ENCODE data around the gene EVA1B.

The EVA1B gene

DNA sequence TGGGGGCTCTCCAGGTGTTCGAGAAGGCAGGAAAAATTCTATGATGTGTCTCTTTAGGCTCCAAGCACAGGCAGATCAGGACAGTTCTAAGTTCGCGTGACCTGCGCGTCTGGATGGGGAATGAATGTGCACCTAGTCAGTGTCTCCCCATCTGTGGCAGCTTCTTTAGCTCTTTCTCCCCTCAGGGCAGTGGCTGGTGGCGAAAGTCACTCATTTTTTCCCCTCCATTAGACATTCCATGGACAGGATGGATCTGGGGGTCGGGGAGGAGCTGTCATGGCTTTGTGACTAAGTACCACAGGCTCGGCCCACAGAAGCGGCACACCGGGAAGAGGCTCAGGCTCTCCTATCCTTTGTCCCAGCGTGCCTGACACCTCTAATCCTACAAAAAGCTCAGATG, 31.0 kb upstream of the EVA1B start:
- Histone ChIP-seq H3K27ac (replicated peaks; ENCODE audit: low read length) (no peak overlapping the region), H2BK5ac (ENCODE audit: low read length) (no peak overlapping the region), H3K23ac (ENCODE audit: low read depth, low read length, poor library complexity) (no peak overlapping the region), H3K4ac (ENCODE audit: low read length) (no peak overlapping the region), H3K79me1 (ENCODE audit: low read depth, low read length) (peaks cover 3% of the 10 kb centered on the region), H3K14ac (ENCODE audit: low read length) (no peak overlapping the region), H3K36me3 (replicated peaks in 1 of 2; ENCODE audit: control insufficient read depth in 2 of 2, insufficient read depth in 2 of 2, low read length in 2 of 2) (peaks cover 29 to 76% of the 10 kb centered on the region in 2 donors), H3K27me3 (ENCODE audit: control insufficient read depth in 3 of 3, insufficient read depth in 3 of 3, low read depth in 1 of 3, low read length in 3 of 3) (no peaks in the 10 kb centered on the region), H3K4me2 (ENCODE audit: insufficient read depth, low read length, poor library complexity, severe bottlenecking) (no peak overlapping the region), H4K91ac (ENCODE audit: low read depth, low read length, poor library complexity) (no peak overlapping the region), H2BK15ac (ENCODE audit: low read length) (no peak overlapping the region), H3K4me1 (ENCODE audit: control insufficient read depth in 2 of 2, insufficient read depth in 1 of 2, low read depth in 1 of 2, low read length in 2 of 2) (peaks cover 26 to 29% of the 10 kb centered on the region in 2 donors), H3K9me3 (replicated peaks in 1 of 2; ENCODE audit: control insufficient read depth in 2 of 2, insufficient read depth in 1 of 2, low read depth in 1 of 2, low read length in 2 of 2) (no peaks in the 10 kb centered on the region), H4K8ac (ENCODE audit: low read depth, low read length) (no peak overlapping the region), H3K4me3 (ENCODE audit: low read length in 2 of 2) (no peak overlapping the region), H3K9ac (ENCODE audit: low read depth, low read length, poor library complexity) (no peak overlapping the region), H3K18ac (ENCODE audit: low read length) (no peak overlapping the region), H2BK12ac (ENCODE audit: low read length) (no peak overlapping the region), H2AFZ (ENCODE audit: low read length) (no peak overlapping the region), H2BK120ac (ENCODE audit: low read depth, low read length) (no peak overlapping the region), H2AK5ac (ENCODE audit: low read depth, low read length) (no peak overlapping the region)
- no peak for DNase-seq (ENCODE audit: low spot score)
- no CpG with 5 or more reads among the region's 11 CpGs for WGBS, 2 donors (ENCODE audit: extremely low coverage in 2 of 2, insufficient read length in 2 of 2, insufficient replicate concordance in 1 of 2)

- H4K91ac ChIP-seq (ENCODE audit: low read depth, low read length, poor library complexity), result peak overlapping the region; percentile 35
- no peak overlapping the region for H3K14ac ChIP-seq (ENCODE audit: low read length)
- H3K18ac ChIP-seq (ENCODE audit: low read length), result peak overlapping the region; percentile 9
- H2AFZ ChIP-seq (ENCODE audit: low read length), result no peak overlapping the region
- H2BK120ac ChIP-seq (ENCODE audit: low read depth, low read length), result no peak overlapping the region
- H2BK15ac ChIP-seq (ENCODE audit: low read length), result peak overlapping the region; percentile 75
- peak overlapping the region; percentile 13 for H3K23ac ChIP-seq (ENCODE audit: low read depth, low read length, poor library complexity)
- no peak for DNase-seq (ENCODE audit: low spot score)
- no peak overlapping the region for H3K27ac ChIP-seq (replicated peaks; ENCODE audit: low read length)
- no peak overlapping the region for H4K8ac ChIP-seq (ENCODE audit: low read depth, low read length)
- H3K9me3 ChIP-seq (replicated peaks in 1 of 2; ENCODE audit: control insufficient read depth in 2 of 2, insufficient read depth in 1 of 2, low read depth in 1 of 2, low read length in 2 of 2), result peaks cover 0 to 1% of the 10 kb centered on the region in 2 donors
- H2BK12ac ChIP-seq (ENCODE audit: low read length), result no peak overlapping the region
- peaks cover 26 to 29% of the 10 kb centered on the region in 2 donors for H3K4me1 ChIP-seq (ENCODE audit: control insufficient read depth in 2 of 2, insufficient read depth in 1 of 2, low read depth in 1 of 2, low read length in 2 of 2)
- H2AK5ac ChIP-seq (ENCODE audit: low read depth, low read length), result peak overlapping the region; percentile 36
- no peak overlapping the region for H3K4ac ChIP-seq (ENCODE audit: low read length)
- peaks cover 34 to 75% of the 10 kb centered on the region in 2 donors for H3K36me3 ChIP-seq (replicated peaks in 1 of 2; ENCODE audit: control insufficient read depth in 2 of 2, insufficient read depth in 2 of 2, low read length in 2 of 2)
- no peak overlapping the region for H3K9ac ChIP-seq (ENCODE audit: low read depth, low read length, poor library complexity)
- no peak overlapping the region for H3K4me2 ChIP-seq (ENCODE audit: insufficient read depth, low read length, poor library complexity, severe bottlenecking)
- no peak overlapping the region for H3K4me3 ChIP-seq (ENCODE audit: low read length in 2 of 2)
- peak overlapping the region; percentile 33 for H2BK5ac ChIP-seq (ENCODE audit: low read length)
- peaks cover 3% of the 10 kb centered on the region for H3K79me1 ChIP-seq (ENCODE audit: low read depth, low read length)
- no CpG with 5 or more reads among the region's 15 CpGs for WGBS, 2 donors (ENCODE audit: extremely low coverage in 2 of 2, insufficient read length in 2 of 2, insufficient replicate concordance in 1 of 2)
- no peaks in the 10 kb centered on the region for H3K27me3 ChIP-seq (ENCODE audit: control insufficient read depth in 3 of 3, insufficient read depth in 3 of 3, low read depth in 1 of 3, low read length in 3 of 3)
Observed at GRCh38 chr1:36352910-36353878, 29.7 kb upstream of the EVA1B start.

GRCh38 chr1:36352125-36352909, 28.9 kb upstream of the EVA1B start:
- peak overlapping the region; percentile 36 for H2AK5ac ChIP-seq (ENCODE audit: low read depth, low read length)
- H4K91ac ChIP-seq (ENCODE audit: low read depth, low read length, poor library complexity), result peak overlapping the region; percentile 35
- H3K4me1 ChIP-seq (ENCODE audit: control insufficient read depth in 2 of 2, insufficient read depth in 1 of 2, low read depth in 1 of 2, low read length in 2 of 2), result peaks cover 26 to 29% of the 10 kb centered on the region in 2 donors
- H3K23ac ChIP-seq (ENCODE audit: low read depth, low read length, poor library complexity), result peak overlapping the region; percentile 27
- H3K4me3 ChIP-seq (ENCODE audit: low read length in 2 of 2), result no peak overlapping the region
- WGBS, 2 donors (ENCODE audit: extremely low coverage in 2 of 2, insufficient read length in 2 of 2, insufficient replicate concordance in 1 of 2), result no CpG with 5 or more reads among the region's 13 CpGs
- H4K8ac ChIP-seq (ENCODE audit: low read depth, low read length), result no peak overlapping the region
- no peak overlapping the region for H3K9ac ChIP-seq (ENCODE audit: low read depth, low read length, poor library complexity)
- H3K14ac ChIP-seq (ENCODE audit: low read length), result no peak overlapping the region
- DNase-seq (ENCODE audit: low spot score), result no peak
- H2BK120ac ChIP-seq (ENCODE audit: low read depth, low read length), result no peak overlapping the region
- no peak overlapping the region for H3K27ac ChIP-seq (replicated peaks; ENCODE audit: low read length)
- peaks cover 33 to 75% of the 10 kb centered on the region in 2 donors for H3K36me3 ChIP-seq (replicated peaks in 1 of 2; ENCODE audit: control insufficient read depth in 2 of 2, insufficient read depth in 2 of 2, low read length in 2 of 2)
- H3K79me1 ChIP-seq (ENCODE audit: low read depth, low read length), result no peaks in the 10 kb centered on the region
- peak overlapping the region; percentile 18 for H3K4me2 ChIP-seq (ENCODE audit: insufficient read depth, low read length, poor library complexity, severe bottlenecking)
- peak overlapping the region; percentile 75 for H2BK15ac ChIP-seq (ENCODE audit: low read length)
- H3K27me3 ChIP-seq (ENCODE audit: control insufficient read depth in 3 of 3, insufficient read depth in 3 of 3, low read depth in 1 of 3, low read length in 3 of 3), result no peaks in the 10 kb centered on the region
- no peak overlapping the region for H2AFZ ChIP-seq (ENCODE audit: low read length)
- no peak overlapping the region for H2BK12ac ChIP-seq (ENCODE audit: low read length)
- peak overlapping the region; percentile 23 for H3K4ac ChIP-seq (ENCODE audit: low read length)
- peak overlapping the region; percentile 65 for H3K18ac ChIP-seq (ENCODE audit: low read length)
- H3K9me3 ChIP-seq (replicated peaks in 1 of 2; ENCODE audit: control insufficient read depth in 2 of 2, insufficient read depth in 1 of 2, low read depth in 1 of 2, low read length in 2 of 2), result peaks cover 0 to 1% of the 10 kb centered on the region in 2 donors
- peak overlapping the region; percentile 33 for H2BK5ac ChIP-seq (ENCODE audit: low read length)
